NCI-H146 treated with DMSO at 0.1 percent for 48 hours (cell line): ENCODE results near the gene MFSD2A.
"Not testable (repeated sequence)": the region's sequence is repeated elsewhere in the genome, so short reads cannot be mapped to it uniquely, and the experiment has no call there.

Source experiments
- DNase-seq: peaks from one replicate; lab custom pipeline; 2025; ENCODE audit not compliant: unreplicated experiment; lab: John Stamatoyannopoulos, UW

MFSD2A gene

DNA sequence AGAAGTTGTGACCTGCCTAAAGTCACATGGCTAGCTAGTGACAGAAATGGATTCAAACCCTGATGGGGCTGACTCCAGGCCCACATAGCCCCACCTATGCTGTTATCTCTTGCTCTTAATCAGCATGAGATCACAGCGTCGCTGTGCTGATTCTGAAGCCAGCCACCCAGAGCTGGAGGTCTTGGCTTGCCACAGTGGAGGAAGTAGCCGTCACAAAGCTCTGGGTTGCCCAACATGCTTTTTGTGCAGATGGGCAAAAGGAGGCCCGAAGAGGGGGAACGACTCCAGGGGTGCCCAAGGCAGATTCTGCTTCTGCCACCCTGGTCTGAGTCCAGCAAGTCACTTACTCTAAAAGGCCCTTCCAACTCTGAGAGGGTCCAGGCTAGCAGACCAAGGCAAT lies 14.7 kb upstream of the MFSD2A start:
- DNase-seq, result no peak

DNA sequence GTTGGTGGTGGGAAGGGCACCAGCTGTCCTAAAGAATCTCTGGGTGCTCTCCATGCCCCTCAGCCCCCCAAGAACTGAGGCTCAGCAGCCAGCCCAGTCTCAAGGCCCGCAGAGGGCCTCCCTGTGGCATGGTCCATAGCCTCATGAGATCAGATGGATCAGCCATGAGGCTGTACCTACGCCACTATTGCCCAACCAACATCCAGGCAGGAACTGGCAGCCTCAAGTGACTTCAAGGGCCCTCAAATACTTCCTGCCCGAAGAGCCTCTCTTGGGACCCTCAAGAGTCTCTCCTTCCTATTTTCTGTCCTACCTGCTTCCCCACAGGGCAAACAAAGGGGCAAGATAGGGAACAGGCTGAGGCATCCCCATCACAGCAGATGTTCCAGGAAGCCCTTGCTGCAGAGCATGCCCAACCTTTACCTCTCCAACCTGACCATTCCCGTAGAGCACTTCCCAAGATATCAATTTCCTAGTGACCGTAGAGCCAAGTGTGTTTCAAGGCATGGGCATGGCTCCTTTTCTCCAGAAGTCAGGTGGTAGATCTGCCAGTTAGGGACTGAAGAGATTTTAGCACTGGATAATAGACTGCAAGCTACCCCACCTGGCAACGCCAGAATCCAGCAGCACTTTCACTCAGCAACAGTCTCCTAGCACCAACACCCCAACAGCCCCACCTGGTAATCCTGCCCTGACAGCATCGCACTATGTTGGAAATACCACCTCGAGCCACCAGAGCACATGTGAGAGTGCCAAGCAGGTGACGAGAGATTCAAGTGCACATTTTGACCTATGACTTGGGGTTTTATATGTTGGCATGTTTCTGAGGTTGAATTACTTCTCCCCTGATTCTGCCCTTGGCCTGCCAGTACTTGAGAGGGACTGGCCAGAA lies 13.7 kb upstream of the MFSD2A start:
- no peak for DNase-seq

DNA sequence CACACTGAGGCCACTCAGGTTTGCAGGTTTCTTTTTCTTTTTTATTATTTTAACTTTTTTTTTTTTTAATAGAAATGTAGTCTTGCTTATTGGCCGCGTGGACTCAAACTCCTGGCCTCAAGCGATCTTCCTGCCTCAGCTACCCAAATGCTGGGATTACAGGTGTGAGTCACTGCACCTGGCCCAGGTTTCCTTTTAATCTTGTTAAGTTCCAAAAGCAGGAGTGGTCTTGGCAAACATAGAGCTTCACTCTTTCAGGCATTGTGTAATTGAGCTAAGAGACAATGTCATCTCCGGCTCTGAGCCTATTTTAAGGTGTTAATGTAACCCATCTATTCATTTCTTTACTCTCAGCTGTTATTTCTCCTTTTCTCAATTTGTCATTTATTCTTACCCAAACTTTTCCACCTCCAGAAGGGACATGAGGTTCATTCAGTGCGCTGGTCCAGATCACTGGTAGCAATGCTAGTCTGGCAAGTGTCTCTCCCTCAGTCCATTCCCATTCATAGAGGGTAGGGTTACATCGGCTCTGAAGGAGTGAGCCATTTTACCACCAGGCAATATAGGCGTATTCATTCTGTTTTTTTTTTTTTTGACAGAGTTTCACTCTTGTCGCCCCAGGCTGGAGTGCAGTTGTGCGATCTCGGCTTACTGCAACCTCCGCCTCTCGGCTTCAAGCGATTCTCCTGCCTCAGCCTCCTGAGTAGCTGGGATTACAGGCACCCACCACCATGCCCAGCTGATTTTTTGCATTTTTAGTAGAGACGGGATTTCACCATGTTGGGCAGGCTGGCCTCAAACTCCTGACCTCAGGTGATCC lies 11.3 kb upstream of the MFSD2A start:
- DNase-seq, result no peak

DNA sequence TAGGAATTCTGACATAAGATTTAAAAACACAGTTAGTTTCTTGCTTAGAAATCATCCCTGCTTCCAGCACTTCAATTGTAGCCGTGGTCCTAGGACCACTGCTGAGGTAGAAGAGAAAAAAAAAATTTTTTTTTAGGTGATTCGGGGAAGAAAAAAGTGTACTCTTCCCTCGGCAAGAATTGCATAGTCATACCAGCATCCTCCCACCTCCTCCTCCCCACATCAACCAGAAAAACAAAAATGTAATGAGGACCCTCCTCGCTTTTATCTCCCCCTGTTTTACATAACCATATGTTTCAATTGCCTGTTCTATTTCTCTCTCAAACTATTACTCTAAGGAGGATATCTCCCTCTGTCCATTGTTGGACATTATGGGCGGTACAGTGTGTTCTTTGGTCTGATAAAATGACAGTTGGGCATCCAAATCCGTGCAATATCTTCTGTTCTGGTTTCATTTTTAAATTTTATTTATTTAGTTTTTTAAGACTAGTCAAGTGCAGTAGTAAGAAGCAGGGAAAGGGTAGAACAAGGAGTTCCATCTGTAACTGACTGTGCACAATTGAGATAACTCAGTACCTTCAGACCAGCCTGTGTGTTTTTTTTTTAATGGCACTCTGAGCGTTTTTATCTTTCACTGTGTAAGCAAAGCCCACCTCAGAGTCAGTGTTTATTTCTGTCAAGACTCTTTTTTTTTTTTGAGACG lies 10.4 kb upstream of the MFSD2A start:
- DNase-seq, result no peak

GRCh38 chr1:39946216-39946615 lies 8.7 kb upstream of the MFSD2A start:
- DNase-seq, result no peak

DNA sequence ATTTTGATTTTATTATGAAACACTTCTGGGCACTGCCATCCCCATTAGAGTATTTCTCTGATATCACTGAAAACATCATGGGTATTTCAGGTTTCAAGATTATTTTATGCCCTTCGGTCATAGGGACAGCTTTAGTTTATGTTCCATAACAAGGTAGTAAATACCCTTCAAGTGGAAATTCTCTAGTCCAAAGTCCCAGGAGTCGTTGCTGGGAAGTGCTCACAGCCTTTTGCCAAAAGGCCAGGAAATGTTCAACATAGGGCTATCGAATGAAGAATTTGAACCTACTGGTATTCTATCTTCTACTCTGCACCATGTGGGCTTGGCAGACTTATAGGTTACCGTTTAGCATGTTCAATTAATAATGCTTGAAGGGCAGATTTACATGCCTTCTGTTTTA lies 7.7 kb upstream of the MFSD2A start:
- no peak for DNase-seq

DNA sequence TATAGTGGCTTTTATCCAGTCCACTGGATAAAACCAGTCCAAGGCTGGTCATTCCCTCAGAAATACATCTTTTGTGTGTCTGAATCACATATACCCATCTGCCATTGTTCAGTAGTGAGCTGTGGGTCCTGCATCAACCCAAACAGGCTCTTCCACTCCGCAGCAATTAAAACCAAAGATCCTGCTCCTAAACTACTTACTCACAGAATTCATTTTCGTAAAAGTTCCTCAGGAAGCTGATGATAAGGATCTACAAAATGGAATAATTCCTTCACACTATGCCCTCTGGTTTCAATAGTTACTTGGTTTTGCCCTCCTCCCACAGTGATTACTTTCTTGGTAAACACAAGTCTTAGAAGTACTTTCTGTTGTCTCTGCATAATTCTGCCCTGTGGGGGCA lies 5.1 kb upstream of the MFSD2A start:
- no peak for DNase-seq

DNA sequence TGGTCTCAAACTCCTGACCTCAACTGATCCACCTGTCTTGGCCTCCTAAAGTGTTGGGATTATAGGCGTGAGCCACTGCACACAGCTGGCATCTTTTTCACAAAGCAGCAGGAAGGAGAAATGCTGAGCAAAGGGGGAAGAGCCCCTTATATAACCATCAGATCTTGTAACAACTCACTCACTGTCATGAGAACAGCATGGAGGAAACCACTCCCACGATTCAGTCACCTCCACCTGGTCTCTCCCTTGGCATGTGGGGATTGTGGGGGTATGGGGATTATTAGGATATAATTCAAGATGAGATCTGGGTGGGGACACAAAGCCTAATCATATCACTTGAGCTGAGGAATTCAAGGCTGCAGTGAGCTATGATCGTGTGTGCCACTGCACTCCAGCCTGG lies 3.0 kb upstream of the MFSD2A start:
- DNase-seq, result no peak

GRCh38 chr1:39952359-39953110 lies 2.4 kb upstream of the MFSD2A start:
- DNase-seq, result no peak

DNA sequence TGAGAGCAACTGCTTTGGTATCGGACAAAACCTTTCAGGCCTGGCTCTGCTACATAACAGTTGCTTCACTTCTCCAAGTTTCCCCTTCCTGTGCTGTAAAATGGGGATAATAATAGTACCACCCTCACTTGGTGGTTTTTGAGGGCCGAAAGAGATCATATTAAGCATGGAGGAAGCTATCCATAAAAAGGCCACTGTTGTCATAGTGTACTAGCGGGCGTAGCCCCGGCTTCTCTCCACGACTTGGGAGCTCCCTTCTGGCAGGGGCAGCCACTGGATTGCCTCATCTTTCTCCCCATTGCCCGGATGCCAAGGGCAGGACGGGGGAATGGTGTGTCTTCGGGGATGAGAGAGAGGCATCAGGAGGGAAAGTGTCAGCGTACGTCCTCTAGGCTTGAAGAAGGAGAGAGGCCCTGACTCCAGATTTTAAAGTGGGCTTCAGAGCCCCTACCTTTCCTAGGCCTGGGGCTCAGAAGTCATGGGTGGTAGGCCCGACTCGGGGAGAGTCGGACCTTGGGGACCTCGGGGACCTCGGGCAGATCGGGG lies 548 bp upstream of the MFSD2A start:
- DNase-seq, result no peak

DNA sequence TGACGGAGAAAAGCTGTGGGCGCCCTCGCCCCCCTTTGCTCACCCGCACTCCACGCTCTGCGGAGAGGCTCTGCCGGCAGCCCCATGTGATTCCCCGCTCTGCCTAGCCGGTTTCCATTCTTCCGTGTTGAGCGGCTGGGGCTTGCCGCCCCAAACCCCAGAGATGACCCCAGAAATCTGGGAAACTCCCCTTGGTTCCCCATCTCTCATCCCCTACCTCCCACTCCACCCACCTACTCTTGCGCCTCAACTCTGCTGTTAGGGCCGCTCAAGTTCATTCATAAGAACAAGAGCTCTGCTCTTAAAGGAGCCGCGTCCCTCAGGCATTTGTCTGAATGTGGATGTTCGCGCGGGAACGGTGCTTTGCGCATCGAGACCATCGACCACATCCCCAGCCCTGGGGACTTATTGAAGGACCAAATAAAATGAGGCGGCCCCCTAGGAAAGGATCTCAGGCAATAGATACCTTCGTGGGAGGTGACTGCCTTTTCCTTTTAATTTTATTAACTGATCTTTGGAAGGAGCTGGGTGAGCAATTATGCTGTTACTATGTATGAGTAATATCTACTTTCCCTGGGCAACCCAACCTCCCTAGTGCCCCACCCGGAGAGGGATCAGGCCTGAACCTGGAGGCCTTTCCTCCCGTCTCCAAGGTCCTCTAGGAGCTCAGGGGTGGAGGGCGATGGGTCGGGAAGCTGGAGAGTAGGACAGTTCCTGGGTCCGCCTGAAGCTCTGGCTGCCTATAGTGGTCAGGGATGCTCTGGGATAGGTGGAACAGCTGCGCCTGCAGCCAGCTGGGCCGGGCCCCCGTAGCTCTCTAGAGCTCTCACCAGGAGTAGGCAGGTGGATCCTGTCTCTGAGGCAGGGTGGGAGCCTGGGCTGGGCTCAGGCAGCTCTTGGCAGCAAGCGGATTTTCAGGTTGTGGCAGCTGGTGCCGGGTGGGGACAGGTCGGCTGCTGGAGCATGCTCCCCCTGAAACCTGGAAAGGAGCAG lies 898 bp downstream of the MFSD2A start:
- peak; percentile 43 for DNase-seq

DNA sequence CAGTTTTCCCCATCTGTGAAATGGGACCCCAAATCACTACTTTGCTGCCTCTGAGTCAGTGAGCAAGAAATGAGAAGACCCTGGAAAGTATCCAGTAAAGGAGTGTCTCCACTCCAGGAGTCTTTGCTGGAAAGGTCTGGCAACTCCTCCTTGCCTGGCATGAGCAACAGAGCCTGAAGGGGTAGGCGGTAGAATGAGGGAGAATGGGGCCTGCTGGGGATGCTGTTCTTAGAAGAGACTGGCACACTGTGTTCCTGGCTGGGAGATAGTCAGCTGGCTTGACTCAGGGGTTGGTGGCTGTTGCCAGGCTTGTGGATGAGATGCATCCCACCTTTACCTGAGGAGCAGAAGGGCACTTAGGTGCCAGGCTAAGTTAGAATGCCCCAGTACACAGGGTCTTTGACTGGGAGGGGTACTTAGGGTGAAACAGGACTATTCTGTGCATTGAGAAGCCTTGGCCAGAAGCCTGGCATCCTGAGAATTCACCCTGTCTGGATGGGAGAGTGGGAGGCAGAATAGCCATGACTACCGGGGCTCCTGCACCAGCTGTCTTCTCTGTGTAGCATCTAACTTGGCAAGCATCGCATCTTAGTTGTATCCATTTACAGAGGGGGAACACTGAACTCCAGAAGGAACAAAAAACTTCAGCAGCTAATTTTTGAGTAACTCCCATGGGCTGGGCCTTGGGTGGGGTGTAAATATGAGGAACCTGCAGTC lies 2.5 kb downstream of the MFSD2A start:
- DNase-seq, result no peak

DNA sequence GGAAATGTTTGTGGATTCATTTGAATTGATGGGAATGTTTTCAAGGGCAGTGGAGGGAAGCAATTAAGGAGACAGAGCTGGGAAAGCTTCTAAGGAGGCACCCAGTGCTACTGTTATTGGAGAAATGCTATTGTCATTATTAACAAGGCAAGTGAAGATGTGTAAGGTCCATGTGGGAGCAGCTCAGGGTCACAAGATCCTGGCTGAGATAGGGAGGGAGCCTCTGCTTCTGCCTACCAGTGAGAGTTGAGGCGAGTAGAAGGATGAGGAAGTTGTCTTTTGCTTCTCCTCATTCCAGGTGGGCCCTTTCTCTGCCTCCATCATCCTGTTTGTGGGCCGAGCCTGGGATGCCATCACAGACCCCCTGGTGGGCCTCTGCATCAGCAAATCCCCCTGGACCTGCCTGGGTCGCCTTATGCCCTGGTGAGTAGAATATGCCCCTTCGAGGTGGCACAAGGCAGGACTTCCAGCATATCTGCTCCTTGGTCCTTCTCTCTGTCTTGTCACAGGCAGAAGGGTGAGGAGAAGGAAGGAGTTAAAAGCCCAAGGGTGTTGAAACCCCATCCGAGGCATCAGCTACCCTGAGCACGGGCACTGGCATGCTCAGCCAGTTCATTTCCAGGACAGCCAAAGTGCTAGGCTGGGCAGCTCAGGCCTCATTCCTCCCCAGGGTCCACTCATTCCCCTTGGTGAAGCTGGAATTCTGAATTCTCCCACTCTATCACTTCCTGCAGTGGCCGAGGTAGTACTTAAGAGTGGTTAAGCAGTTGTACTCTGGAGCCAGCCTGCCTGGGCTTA lies 3.7 kb downstream of the MFSD2A start:
- DNase-seq, result no peak

DNA sequence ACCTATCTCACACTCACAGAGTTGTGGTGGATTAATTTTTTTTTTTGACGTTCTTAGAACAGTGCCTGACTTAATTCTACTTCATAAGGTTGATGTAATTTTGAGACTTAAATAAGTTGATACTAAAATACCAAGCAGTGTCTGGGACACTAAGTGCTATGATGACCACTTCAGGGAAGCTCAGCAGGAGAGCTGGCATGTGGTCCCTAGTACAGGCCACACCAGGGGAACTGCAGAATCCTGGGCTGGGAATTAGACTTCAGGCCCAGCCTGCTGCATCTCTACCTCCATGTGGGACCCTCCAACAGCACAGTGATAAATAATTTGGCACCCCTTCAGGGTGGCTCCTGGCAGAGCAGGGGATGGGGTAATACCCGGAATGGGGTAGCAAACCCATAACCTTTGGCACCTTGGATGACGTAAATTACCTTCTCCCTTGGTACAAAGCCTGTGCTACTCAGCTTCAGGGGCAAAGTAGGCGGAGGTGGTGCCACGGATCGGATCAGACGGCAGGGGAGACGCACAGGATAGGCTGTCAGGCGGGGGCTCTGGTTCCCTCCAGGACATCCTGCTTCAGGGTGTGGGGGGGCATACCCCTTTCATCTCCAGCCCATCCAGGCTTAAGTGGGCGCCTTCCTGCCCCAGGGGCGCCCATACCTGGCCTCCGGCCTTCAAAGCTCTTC lies 4.8 kb downstream of the MFSD2A start:
- DNase-seq, result no peak

- DNase-seq, result no peak
Observed at GRCh38 chr1:39960431-39960958, 5.5 kb downstream of the MFSD2A start.

- DNase-seq, result no peak
Observed at GRCh38 chr1:39962450-39962825, 7.5 kb downstream of the MFSD2A start.

GRCh38 chr1:39962964-39963363 lies 8.0 kb downstream of the MFSD2A start:
- not testable (repeated sequence) for DNase-seq
